GM23338 (cell line): ENCODE data around the gene PCDHAC2. TPM values are rescaled to one million over a fixed set of nuclear protein-coding genes. Genes with fewer than 3 reads are reported as not detected.
A peak's percentile ranks its signal among the peaks of the same experiment; 100 is the strongest.

Experiments used
- ATAC-seq: fragments of 200-7000 bp; cut with Tn5 transposase; 3 replicates; pipeline ENCODE4 v1.9.1; 2020
- DNase-seq: peaks from one replicate; pipeline ENCODE4 v3.0.0-alpha.2; 2015; ENCODE audit warnings: low spot score
- H2AFZ ChIP-seq: fragments of 200-600 bp; sonication (generic); 2 replicates; pipeline ENCODE4 v1.8.0; 2016; ENCODE audit warnings: antibody characterized with exemption, mild to moderate bottlenecking, moderate library complexity
- H3F3A ChIP-seq: fragments of 200-600 bp; sonication (generic); replicated peaks from 2 replicates; pipeline ENCODE4 v1.8.0; 2017; ENCODE audit warnings: antibody characterized with exemption, mixed run types, low read depth
- H3K27ac ChIP-seq: fragments of 200-600 bp; sonication (generic); 2 replicates; pipeline ENCODE4 v1.6.1; 2016; ENCODE audit warnings: low read depth
- H3K27me3 ChIP-seq: fragments of 200-600 bp; sonication (generic); 2 replicates; pipeline ENCODE4 v1.8.0; 2016; ENCODE audit warnings: mild to moderate bottlenecking, mixed run types, moderate library complexity; ENCODE audit not compliant: insufficient read depth
- H3K36me3 ChIP-seq: fragments of 200-600 bp; sonication (generic); 2 replicates; pipeline ENCODE4 v1.8.0; 2016; ENCODE audit warnings: mild to moderate bottlenecking; ENCODE audit not compliant: insufficient read depth
- H3K4me1 ChIP-seq: fragments of 200-600 bp; sonication (generic); 2 replicates; pipeline ENCODE4 v1.8.0; 2016; ENCODE audit warnings: mild to moderate bottlenecking, moderate library complexity; ENCODE audit not compliant: insufficient read depth
- H3K4me2 ChIP-seq: fragments of 200-600 bp; sonication (generic); 2 replicates; pipeline ENCODE4 v1.7.1; 2017; ENCODE audit warnings: mixed run types
- H3K4me3 ChIP-seq: fragments of 200-600 bp; sonication (generic); 2 replicates; pipeline ENCODE4 v1.6.1; 2016; ENCODE audit warnings: mixed run types
- H3K79me2 ChIP-seq: fragments of 200-600 bp; sonication (generic); replicated peaks from 2 replicates; pipeline ENCODE4 v1.8.0; 2017; ENCODE audit warnings: mild to moderate bottlenecking; ENCODE audit not compliant: insufficient read depth
- H3K9me2 ChIP-seq: fragments of 200-600 bp; sonication (generic); 2 replicates; pipeline ENCODE4 v1.8.0; 2017; ENCODE audit not compliant: insufficient read depth
- H4K20me1 ChIP-seq: fragments of 200-600 bp; sonication (generic); replicated peaks from 2 replicates; pipeline ENCODE4 v1.8.0; 2017; ENCODE audit warnings: mild to moderate bottlenecking; ENCODE audit not compliant: insufficient read depth
- H3K27ac Mint-ChIP-seq: 2 replicates; pipeline ENCODE4 v1.8.0; 2020; ENCODE audit warnings: inconsistent platforms, mild to moderate bottlenecking, moderate library complexity, mixed read lengths
- H3K27me3 Mint-ChIP-seq: 3 replicates; pipeline ENCODE4 v1.8.0; 2022; ENCODE audit warnings: low read depth, mild to moderate bottlenecking, moderate library complexity, mixed read lengths, inconsistent platforms; ENCODE audit not compliant: insufficient read depth, poor library complexity
- H3K36me3 Mint-ChIP-seq: 3 replicates; pipeline ENCODE4 v1.8.0; 2021; ENCODE audit warnings: low read depth, mild to moderate bottlenecking, inconsistent platforms, moderate library complexity, mixed read lengths
- H3K4me1 Mint-ChIP-seq: 3 replicates; pipeline ENCODE4 v1.8.0; 2020; ENCODE audit warnings: mild to moderate bottlenecking, inconsistent platforms, mixed read lengths
- H3K4me3 Mint-ChIP-seq: 3 replicates; pipeline ENCODE4 v1.8.0; 2021; ENCODE audit warnings: moderate library complexity, mild to moderate bottlenecking, inconsistent platforms, mixed read lengths
- H3K9me3 Mint-ChIP-seq: 3 replicates; pipeline ENCODE4 v1.8.0; 2020; ENCODE audit warnings: moderate library complexity, mild to moderate bottlenecking, inconsistent platforms, mixed read lengths
- CREB1 ChIP-seq: fragments of 250-450 bp; sonication (Bioruptor Pico); IDR thresholded peaks from 2 replicates; pipeline ENCODE4 v1.5.0; 2020; ENCODE audit warnings: low read depth, mild to moderate bottlenecking, moderate library complexity
- EZH2 ChIP-seq: fragments of 200-600 bp; sonication (generic); IDR thresholded peaks from one replicate; pipeline ENCODE4 v1.8.0; 2017; ENCODE audit warnings: antibody characterized with exemption, mild to moderate bottlenecking, low read depth; ENCODE audit not compliant: unreplicated experiment
- POLR2AphosphoS5 ChIP-seq: IDR thresholded peaks from 2 replicates; pipeline ENCODE4 v1.6.1; 2016; ENCODE audit warnings: antibody characterized with exemption, low read depth
- long read RNA-seq: library from polyadenylated mRNA; unstranded; transcript quantifications from one replicate; pipeline ENCODE4 v2.0.0, GENCODE V29; 2020; ENCODE audit not compliant: unreplicated experiment
- polyA plus RNA-seq: library from polyadenylated mRNA; unstranded; fragments of >200 nt; fragmentation: Nextera tagmentation; extraction: Ambion mirVana; gene quantifications from 2 replicates; pipeline ENCODE4 v1.2.1, GENCODE V29; 2016
- total RNA-seq: library from RNA; depleted of rRNA; stranded (reverse); fragments of >200 nt; shearing (Covaris generic); gene quantifications from 2 replicates; pipeline ENCODE4 v1.2.3, GENCODE V29; 2014; rRNA removed
- TF ChIP-seq, protein P1 (sequence below): fragments of 250-450 bp; sonication (Bioruptor Pico); IDR thresholded peaks from 2 replicates; pipeline ENCODE4 v1.5.0; 2020; ENCODE audit warnings: mild to moderate bottlenecking, moderate library complexity
- TF ChIP-seq, protein P2 (sequence below), 2 experiments: fragments of 200-600 bp in 1 of 2; sonication (generic) in 1 of 2; conservative IDR thresholded peaks; 2 replicates each; pipeline versions ENCODE4 v1.5.1 to v1.6.1; 2016 to 2017; ENCODE audit warnings: antibody characterized with exemption in 2 of 2, low read depth in 2 of 2, mild to moderate bottlenecking in 2 of 2, moderate library complexity in 1 of 2
- TF ChIP-seq, protein P3 (sequence below): IDR thresholded peaks from one replicate; pipeline ENCODE4 v1.6.1; 2018; ENCODE audit warnings: antibody characterized with exemption; ENCODE audit not compliant: unreplicated experiment

The PCDHAC2 gene, protein sequence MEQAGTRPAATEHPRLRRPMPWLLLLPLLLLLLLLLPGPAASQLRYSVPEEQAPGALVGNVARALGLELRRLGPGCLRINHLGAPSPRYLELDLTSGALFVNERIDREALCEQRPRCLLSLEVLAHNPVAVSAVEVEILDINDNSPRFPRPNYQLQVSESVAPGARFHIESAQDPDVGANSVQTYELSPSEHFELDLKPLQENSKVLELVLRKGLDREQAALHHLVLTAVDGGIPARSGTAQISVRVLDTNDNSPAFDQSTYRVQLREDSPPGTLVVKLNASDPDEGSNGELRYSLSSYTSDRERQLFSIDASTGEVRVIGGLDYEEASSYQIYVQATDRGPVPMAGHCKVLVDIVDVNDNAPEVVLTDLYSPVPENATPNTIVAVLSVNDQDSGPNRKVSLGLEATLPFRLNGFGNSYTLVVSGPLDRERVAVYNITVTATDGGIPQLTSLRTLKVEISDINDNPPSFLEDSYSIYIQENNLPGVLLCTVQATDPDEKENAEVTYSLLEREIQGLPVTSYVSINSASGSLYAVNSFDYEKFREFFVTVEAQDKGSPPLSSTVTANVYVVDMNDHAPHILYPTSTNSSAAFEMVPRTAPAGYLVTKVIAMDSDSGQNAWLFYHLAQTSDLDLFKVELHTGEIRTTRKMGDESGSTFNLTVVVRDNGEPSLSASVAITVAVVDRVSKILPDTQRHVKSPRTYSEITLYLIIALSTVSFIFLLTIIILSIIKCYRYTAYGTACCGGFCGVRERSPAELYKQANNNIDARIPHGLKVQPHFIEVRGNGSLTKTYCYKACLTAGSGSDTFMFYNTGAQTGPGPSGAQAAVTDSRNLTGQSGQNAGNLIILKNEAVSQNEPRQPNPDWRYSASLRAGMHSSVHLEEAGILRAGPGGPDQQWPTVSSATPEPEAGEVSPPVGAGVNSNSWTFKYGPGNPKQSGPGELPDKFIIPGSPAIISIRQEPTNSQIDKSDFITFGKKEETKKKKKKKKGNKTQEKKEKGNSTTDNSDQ
- total RNA-seq, result 11.8 and 13.1 TPM in 2 replicates
- polyA plus RNA-seq, result 0.54 and 1.8 TPM in 2 replicates
- long read RNA-seq, full-length matches to known transcripts, result 3 of 3 reads
- long read RNA-seq, partial matches to known transcripts, result 0 of 3 reads
- long read RNA-seq, other reads (novel, unspliced or antisense), result 0 of 3 reads

DNA sequence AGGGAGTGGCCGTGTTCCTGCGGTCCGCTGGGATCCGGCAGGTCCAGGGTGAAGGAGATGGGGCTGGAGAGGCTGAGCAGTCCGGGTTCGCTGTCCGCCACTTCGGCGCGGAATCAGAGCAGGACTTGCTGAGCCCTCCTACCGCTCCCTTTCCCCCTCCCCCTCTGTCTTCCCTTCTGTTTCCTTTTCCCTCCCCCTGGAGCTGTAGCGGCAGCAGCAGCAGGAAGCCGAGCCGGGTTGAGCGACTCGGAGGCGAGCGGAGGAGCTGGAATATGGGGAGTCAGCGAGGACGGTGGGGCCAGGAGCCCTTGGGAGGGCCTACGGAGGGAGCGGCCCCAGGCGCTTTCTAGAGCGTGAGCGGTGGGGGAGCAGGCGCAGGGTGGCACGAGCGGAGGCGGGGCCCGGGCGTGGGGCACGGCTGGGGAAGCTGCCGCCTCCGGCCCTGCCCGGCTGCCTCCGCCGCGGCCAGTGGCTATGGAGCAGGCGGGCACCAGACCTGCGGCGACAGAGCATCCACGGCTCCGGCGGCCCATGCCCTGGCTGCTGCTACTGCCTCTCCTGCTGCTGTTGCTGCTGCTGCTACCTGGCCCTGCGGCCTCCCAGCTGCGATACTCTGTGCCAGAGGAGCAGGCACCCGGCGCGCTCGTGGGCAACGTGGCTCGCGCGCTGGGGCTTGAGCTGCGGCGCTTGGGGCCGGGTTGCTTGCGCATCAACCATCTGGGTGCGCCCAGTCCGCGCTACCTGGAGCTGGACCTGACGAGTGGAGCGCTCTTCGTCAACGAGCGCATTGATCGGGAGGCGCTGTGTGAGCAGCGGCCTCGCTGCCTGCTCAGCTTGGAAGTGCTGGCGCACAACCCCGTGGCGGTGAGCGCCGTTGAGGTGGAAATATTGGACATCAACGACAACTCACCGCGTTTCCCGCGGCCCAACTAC, at the start of gene PCDHAC2:
TSS of gene PCDHAC2 (plus strand) at position 184 of the 933 bp plus-strand sequence. CDS start at position 475, 291 bp downstream.
- Histone ChIP-seq H4K20me1 (0 out of 2 replicates have a peak, but pooled peaks cover 3% of the 10 kb centered on the region), H3K79me2 (0 out of 2 replicates have a peak, but pooled peaks cover 7% of the 10 kb centered on the region), H3K9me2 (no peaks in the 10 kb centered on the region), H3K4me3 (peak within 1 kb of the TSS; percentile 93), H3K36me3 (no peaks in the 10 kb centered on the region), H3K4me1 (peaks cover 14% of the 10 kb centered on the region), H3K27ac (peak within 1 kb of the TSS; percentile 53; the same call in 1 of the 2 replicates), H3F3A (no peaks in the 10 kb centered on the region), H2AFZ (peak within 1 kb of the TSS; percentile 86), H3K4me2 (peak within 1 kb of the TSS; percentile 99), H3K27me3 (peaks cover 43% of the 10 kb centered on the region)
- Mint-ChIP-seq H3K27me3 (peaks cover 26% of the 10 kb centered on the region), H3K36me3 (peaks cover 4% of the 10 kb centered on the region; the same call in 2 of the 3 replicates), H3K4me3 (peak within 1 kb of the TSS; percentile 90), H3K4me1 (peaks cover 43% of the 10 kb centered on the region), H3K27ac (peak within 1 kb of the TSS; percentile 38; the same call in 1 of the 2 replicates), H3K9me3 (no peaks in the 10 kb centered on the region)
- DNase-seq (peak; percentile 94), ATAC-seq (peak; percentile 75)
- TF ChIP-seq, protein P1, sequence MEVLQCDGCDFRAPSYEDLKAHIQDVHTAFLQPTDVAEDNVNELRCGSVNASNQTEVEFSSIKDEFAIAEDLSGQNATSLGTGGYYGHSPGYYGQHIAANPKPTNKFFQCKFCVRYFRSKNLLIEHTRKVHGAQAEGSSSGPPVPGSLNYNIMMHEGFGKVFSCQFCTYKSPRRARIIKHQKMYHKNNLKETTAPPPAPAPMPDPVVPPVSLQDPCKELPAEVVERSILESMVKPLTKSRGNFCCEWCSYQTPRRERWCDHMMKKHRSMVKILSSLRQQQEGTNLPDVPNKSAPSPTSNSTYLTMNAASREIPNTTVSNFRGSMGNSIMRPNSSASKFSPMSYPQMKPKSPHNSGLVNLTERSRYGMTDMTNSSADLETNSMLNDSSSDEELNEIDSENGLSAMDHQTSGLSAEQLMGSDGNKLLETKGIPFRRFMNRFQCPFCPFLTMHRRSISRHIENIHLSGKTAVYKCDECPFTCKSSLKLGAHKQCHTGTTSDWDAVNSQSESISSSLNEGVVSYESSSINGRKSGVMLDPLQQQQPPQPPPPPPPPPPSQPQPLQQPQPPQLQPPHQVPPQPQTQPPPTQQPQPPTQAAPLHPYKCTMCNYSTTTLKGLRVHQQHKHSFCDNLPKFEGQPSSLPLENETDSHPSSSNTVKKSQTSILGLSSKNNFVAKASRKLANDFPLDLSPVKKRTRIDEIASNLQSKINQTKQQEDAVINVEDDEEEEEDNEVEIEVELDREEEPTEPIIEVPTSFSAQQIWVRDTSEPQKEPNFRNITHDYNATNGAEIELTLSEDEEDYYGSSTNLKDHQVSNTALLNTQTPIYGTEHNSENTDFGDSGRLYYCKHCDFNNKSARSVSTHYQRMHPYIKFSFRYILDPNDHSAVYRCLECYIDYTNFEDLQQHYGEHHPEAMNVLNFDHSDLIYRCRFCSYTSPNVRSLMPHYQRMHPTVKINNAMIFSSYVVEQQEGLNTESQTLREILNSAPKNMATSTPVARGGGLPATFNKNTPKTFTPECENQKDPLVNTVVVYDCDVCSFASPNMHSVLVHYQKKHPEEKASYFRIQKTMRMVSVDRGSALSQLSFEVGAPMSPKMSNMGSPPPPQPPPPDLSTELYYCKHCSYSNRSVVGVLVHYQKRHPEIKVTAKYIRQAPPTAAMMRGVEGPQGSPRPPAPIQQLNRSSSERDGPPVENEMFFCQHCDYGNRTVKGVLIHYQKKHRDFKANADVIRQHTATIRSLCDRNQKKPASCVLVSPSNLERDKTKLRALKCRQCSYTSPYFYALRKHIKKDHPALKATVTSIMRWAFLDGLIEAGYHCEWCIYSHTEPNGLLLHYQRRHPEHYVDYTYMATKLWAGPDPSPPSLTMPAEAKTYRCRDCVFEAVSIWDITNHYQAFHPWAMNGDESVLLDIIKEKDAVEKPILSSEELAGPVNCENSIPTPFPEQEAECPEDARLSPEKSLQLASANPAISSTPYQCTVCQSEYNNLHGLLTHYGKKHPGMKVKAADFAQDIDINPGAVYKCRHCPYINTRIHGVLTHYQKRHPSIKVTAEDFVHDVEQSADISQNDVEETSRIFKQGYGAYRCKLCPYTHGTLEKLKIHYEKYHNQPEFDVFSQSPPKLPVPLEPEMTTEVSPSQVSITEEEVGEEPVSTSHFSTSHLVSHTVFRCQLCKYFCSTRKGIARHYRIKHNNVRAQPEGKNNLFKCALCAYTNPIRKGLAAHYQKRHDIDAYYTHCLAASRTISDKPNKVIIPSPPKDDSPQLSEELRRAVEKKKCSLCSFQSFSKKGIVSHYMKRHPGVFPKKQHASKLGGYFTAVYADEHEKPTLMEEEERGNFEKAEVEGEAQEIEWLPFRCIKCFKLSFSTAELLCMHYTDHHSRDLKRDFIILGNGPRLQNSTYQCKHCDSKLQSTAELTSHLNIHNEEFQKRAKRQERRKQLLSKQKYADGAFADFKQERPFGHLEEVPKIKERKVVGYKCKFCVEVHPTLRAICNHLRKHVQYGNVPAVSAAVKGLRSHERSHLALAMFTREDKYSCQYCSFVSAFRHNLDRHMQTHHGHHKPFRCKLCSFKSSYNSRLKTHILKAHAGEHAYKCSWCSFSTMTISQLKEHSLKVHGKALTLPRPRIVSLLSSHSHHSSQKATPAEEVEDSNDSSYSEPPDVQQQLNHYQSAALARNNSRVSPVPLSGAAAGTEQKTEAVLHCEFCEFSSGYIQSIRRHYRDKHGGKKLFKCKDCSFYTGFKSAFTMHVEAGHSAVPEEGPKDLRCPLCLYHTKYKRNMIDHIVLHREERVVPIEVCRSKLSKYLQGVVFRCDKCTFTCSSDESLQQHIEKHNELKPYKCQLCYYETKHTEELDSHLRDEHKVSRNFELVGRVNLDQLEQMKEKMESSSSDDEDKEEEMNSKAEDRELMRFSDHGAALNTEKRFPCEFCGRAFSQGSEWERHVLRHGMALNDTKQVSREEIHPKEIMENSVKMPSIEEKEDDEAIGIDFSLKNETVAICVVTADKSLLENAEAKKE, result no peak
- peak; percentile 48 for TF ChIP-seq POLR2AphosphoS5
- TF ChIP-seq CREB1 (CRISPR knock-in tag), result no peak
- TF ChIP-seq, protein P2, sequence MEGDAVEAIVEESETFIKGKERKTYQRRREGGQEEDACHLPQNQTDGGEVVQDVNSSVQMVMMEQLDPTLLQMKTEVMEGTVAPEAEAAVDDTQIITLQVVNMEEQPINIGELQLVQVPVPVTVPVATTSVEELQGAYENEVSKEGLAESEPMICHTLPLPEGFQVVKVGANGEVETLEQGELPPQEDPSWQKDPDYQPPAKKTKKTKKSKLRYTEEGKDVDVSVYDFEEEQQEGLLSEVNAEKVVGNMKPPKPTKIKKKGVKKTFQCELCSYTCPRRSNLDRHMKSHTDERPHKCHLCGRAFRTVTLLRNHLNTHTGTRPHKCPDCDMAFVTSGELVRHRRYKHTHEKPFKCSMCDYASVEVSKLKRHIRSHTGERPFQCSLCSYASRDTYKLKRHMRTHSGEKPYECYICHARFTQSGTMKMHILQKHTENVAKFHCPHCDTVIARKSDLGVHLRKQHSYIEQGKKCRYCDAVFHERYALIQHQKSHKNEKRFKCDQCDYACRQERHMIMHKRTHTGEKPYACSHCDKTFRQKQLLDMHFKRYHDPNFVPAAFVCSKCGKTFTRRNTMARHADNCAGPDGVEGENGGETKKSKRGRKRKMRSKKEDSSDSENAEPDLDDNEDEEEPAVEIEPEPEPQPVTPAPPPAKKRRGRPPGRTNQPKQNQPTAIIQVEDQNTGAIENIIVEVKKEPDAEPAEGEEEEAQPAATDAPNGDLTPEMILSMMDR (conservative IDR thresholded peaks at IDR 0.05; ENCODE audit: low read depth in 2 of 2), result peak in 1 of 2 experiments; percentile 9; a peak in 1 of 4 replicates
- TF ChIP-seq, protein P3, sequence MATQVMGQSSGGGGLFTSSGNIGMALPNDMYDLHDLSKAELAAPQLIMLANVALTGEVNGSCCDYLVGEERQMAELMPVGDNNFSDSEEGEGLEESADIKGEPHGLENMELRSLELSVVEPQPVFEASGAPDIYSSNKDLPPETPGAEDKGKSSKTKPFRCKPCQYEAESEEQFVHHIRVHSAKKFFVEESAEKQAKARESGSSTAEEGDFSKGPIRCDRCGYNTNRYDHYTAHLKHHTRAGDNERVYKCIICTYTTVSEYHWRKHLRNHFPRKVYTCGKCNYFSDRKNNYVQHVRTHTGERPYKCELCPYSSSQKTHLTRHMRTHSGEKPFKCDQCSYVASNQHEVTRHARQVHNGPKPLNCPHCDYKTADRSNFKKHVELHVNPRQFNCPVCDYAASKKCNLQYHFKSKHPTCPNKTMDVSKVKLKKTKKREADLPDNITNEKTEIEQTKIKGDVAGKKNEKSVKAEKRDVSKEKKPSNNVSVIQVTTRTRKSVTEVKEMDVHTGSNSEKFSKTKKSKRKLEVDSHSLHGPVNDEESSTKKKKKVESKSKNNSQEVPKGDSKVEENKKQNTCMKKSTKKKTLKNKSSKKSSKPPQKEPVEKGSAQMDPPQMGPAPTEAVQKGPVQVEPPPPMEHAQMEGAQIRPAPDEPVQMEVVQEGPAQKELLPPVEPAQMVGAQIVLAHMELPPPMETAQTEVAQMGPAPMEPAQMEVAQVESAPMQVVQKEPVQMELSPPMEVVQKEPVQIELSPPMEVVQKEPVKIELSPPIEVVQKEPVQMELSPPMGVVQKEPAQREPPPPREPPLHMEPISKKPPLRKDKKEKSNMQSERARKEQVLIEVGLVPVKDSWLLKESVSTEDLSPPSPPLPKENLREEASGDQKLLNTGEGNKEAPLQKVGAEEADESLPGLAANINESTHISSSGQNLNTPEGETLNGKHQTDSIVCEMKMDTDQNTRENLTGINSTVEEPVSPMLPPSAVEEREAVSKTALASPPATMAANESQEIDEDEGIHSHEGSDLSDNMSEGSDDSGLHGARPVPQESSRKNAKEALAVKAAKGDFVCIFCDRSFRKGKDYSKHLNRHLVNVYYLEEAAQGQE, result no peak
- TF ChIP-seq EZH2, result peak; percentile 47
